GM12892 (cell line): ENCODE results near the gene NCK2. TPM values are rescaled to one million over a fixed set of nuclear protein-coding genes. Genes with fewer than 3 reads are reported as not detected.
A peak's percentile ranks its signal among the peaks of the same experiment; 100 is the strongest.

Experiments used
- DNase-seq: peaks from one replicate; pipeline ENCODE4 v3.0.0; 2011; ENCODE audit not compliant: insufficient read length
- FAIRE-seq: peaks from 2 replicates; lab custom pipeline; 2011; peaks lifted over from hg19 to GRCh38; lab: Jason Lieb, UNC
- POLR2A ChIP-seq: IDR thresholded peaks from 2 replicates; pipeline ENCODE4 v1.6.1; 2011; ENCODE audit warnings: low read depth, low read length, control low read depth
- POLR2AphosphoS5 ChIP-seq: IDR thresholded peaks from 2 replicates; pipeline ENCODE4 v1.6.1; 2011; ENCODE audit warnings: low read depth, low read length, control low read depth
- TAF1 ChIP-seq: IDR thresholded peaks from 2 replicates; pipeline ENCODE4 v1.6.1; 2011; ENCODE audit warnings: low read depth, mild to moderate bottlenecking, control low read depth, low read length, borderline replicate concordance
- polyA plus RNA-seq: library from polyadenylated mRNA; unstranded; fragments of >200 nt; gene quantifications from one replicate; pipeline ENCODE4 v1.2.1, GENCODE V29; 2012; ENCODE audit warnings: missing spikeins, inconsistent platforms; ENCODE audit not compliant: missing spikeins

The NCK2 gene
- polyA plus RNA-seq, result 26.4 TPM

DNA sequence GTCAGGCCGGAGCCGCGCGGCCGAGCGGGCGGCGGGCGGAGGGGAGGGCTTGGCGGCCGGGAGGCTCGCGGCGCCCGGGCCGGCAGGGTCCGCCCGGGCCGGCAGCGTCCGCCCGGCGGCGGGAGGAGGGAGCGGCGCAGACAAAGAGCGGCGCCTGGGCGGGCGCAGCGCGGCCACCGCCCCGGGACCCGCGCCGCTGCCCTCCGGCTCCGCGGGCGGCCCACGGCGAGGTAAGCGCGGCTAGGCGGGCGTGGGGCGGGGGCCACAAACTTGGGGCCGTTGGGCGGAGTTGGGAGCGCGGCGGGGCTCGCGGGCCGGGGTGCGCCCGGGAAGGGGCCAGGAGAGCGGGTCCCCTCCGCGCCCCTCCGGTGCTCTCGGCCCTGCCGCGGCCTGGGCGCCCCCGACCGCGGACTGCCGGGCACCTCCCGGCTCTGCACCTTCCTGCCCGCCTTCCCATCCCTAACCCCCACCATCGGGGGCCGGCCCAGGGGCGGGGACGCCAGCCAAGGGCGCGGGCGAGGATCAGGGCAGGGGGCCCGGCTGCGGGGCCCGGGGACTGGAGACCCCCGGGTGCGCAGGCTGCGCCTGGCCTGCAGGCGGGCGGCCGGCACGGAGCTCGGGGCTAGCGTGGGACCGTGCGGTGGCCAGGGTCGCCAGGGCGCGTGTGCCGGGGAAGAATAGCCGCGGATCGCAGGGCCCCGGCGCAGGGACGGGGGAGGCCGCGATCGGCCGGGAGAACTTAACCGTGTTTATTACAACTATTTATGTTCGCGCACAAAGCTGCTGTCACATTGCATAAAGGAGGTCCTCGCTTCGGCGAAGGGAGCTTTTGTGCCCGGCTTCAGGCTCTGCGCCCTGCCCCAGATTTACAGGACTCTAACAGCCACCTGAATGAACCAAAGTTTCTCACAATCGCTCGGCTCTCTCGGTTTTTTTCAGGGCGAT lies at the start of gene NCK2:
TSS of gene NCK2 (plus strand) at position 4 of the 945 bp plus-strand sequence. CDS start 110,152 bp downstream, outside the sequence.
- TF ChIP-seq POLR2AphosphoS5, result no peak
- TF ChIP-seq TAF1, result no peak
- TF ChIP-seq POLR2A, result no peak; the same call in 1 of the 2 replicates
- FAIRE-seq (peak; percentile 42), DNase-seq (peak; percentile 38)

DNA sequence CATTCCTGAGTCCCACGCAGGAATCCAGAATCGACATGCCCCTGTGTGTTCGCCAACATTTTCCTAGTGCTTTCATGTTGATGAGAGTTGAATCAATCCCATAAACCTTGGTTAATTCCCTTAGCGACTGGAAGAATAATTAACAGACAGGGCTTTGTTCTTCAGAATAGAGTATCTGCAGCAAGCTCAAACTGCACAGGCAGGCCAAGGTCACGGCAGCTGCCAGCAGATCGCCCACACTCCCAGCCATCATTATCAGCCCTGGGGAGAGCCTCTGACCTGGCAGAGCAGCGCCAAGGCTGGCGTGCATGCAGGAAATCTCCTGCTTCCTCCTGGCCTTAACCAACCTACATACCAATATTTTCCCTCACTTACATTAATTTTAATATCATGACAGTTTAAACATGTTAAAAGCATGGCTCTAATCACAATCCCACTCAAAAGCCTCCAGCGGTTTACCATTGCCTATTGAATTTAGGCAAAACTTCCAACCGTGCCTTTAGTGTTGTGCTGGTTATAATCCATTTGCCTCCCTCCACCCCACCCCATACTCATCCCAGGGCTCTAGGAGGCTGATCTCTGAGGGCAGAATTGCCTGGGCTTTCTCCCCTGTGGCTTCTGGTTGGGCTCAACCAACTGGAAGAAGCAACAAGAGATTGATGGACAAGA lies 46.8 kb upstream of the NCK2 start:
- FAIRE-seq (no peak), DNase-seq (no peak)
- no peak for TF ChIP-seq POLR2A
- TF ChIP-seq TAF1, result no peak
- no peak for TF ChIP-seq POLR2AphosphoS5

DNA sequence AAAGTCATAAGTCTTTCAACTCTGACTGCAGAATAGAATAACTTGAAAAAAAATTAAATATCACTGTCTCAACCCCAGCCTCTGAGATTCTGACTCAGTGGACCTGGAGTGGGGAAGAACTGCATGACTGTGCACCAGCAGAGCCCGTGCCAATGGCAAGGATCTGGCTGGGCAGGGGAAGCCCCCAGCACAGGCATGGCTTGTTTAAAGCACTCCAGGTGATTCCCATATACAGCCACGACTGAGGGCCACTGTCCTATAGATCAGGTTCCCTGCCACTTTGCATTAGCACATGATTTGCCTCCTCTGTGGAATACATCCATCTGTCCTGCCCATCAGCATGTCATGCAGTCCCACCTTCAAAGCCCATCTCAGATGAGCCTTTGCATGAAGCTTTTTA lies 45.9 kb upstream of the NCK2 start:
- no peak for FAIRE-seq
- no peak for TF ChIP-seq POLR2A
- TF ChIP-seq TAF1, result no peak
- TF ChIP-seq POLR2AphosphoS5, result no peak

DNA sequence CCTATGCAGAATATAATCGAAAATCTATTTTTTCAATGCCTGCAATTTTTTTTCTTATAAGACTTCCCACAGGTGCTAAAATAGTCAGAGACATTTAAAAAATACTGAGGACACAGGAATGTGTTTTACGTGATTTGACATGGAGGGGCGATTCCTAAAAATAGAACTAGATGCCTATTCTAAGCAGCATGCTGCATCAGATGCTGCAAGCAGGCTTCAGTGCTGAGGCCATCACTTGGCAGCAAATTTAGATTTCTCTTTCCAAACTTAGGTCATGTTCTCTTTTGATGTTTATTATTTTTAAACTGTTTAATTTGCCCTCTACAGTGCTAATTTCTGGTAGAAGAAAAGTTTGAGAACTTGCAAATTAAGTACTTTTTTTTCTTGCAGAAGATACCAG lies 43.7 kb upstream of the NCK2 start:
- no peak for DNase-seq
- TF ChIP-seq TAF1, result no peak
- no peak for FAIRE-seq

More for the DNA sequence above, 45.9 kb upstream of the NCK2 start:
- DNase-seq, result no peak

DNA sequence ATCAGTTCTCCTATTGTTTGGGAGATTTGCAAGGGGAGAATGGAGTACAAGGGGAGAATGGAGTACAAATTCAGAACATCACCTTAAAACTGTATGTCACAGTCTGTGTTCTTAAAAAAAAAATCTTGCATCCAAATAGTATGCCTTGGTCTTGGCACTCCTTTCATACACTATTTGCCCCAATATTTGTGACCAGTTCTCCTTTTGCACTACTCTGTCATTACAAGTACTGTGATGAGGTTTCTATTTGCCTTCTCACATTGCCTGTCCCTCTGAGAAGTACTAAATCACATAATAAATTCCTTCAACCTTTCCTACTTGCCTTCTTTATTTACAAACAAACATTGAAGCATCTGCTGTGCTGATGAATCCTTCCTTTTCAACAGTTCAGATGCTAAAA lies 36.0 kb upstream of the NCK2 start:
- FAIRE-seq (no peak), DNase-seq (no peak)
- TF ChIP-seq TAF1, result no peak
- no peak for TF ChIP-seq POLR2AphosphoS5
- no peak for TF ChIP-seq POLR2A

DNA sequence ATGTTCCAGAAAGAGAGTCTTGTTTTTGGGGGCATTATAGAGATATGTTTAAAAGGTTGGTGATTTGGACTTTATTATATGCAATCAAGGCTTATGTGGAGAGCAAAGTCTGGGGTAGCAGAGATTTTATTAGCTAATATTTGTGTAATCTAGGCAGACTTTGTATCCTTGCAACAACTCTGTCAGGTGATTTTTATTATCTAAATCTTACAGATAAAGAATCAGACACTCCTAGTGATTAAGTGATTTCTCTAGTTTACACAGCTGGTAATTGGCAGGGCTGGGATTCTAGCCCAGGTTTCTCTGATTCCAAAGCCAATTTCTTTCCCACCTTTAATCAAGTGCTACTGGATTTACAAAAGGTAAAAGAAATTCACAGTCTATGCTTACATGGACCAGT lies 33.3 kb upstream of the NCK2 start:
- TF ChIP-seq POLR2A, result no peak
- TF ChIP-seq TAF1, result no peak
- TF ChIP-seq POLR2AphosphoS5, result no peak
- FAIRE-seq (no peak), DNase-seq (no peak)

- no peak for TF ChIP-seq POLR2AphosphoS5
- no peak for TF ChIP-seq TAF1
- DNase-seq, result no peak
- no peak for FAIRE-seq
Observed at GRCh38 chr2:105712166-105712915, 32.4 kb upstream of the NCK2 start.

- FAIRE-seq (peak; percentile 14), DNase-seq (no peak)
- TF ChIP-seq TAF1 (no peak), POLR2A (no peak), POLR2AphosphoS5 (no peak)
Observed at GRCh38 chr2:105712981-105713596, 31.6 kb upstream of the NCK2 start.

DNA sequence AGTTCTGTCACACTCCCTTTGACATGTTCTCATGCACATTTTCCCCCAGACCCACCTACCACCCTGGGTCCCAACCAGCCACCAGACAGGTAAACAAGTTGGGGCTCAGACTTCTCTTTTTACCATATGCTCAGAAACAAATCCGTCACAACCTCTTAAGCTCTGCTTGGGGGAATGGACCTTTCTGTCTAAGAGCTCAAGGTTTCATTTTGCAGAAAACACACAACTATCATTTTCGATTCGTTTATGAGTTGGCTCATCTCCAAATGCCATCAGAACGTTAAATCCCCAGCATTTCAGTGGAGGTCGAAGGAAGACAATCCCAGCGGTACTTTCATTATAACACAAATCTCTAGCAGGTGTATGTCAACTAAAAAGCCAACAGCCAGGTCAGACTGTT lies 30.6 kb upstream of the NCK2 start:
- DNase-seq (no peak), FAIRE-seq (no peak)
- TF ChIP-seq POLR2AphosphoS5 (no peak), TAF1 (no peak), POLR2A (no peak)

DNA sequence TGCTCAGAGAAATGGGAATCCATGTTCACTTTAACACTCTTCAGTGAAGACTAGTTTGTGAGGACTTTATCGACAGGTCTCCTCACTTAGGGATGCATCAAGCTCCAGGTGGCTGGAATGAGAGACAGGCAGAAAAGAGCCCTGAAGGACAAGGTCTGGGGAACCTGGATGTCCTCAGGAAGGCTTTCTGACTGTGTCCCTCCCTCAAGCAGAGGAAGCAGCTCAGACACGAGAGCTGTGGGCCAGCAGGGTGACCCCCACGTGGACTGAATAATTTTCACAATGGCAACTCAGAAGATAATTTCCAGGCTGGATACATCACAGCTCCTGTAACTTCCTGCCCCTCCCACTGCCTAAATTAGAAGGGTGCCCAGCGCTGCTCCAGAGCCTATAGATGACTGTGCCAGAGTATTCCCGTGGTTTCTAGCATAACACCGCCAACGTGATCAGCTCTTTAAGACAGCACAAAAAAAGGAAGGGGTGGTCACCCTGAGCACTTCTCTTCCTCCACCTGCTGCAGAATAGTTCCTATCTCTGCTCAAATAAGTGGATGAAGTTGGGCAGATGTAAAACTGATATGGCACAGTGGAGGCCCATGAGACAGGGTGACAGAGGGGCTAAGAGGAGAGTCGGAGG lies 25.7 kb upstream of the NCK2 start:
- no peak for TF ChIP-seq POLR2AphosphoS5
- no peak for TF ChIP-seq POLR2A
- TF ChIP-seq TAF1, result no peak
- DNase-seq (no peak), FAIRE-seq (no peak)
